Caco-2 (cell line): ENCODE results near the gene ANKS3. TPM values are rescaled to one million over a fixed set of nuclear protein-coding genes. Genes with fewer than 3 reads are reported as not detected.

Experiments used
- BruUV-seq: library from RNA; stranded (reverse); fragments of 400-500 nt; replicated peaks from 2 replicates; lab custom pipeline; 2021; lab: Mats Ljungman, UMichigan
- CTCF ChIA-PET: fragments of 300-600 bp; sonication (Branson Sonifier 250); formaldehyde crosslinking; loops from one replicate; lab custom pipeline; 2022; ENCODE audit warnings: antibody characterized with exemption; lab: Charles Lee
- POLR2A ChIA-PET: fragments of 300-600 bp; sonication (Branson Sonifier 250); formaldehyde crosslinking; loops from one replicate; lab custom pipeline; 2022; ENCODE audit warnings: antibody characterized with exemption; lab: Charles Lee
- DNase-seq, 2 experiments: peaks; one replicate each; pipeline versions ENCODE4 v3.0.0 to v3.0.0-alpha.2; 2020 to 2022
- H3K27me3 ChIP-seq: replicated peaks from 2 replicates; pipeline ENCODE4 v1.6.0; 2011; ENCODE audit warnings: low read length; ENCODE audit not compliant: control insufficient read depth, insufficient read depth
- H3K36me3 ChIP-seq: 2 replicates; pipeline ENCODE4 v1.5.1; 2011; ENCODE audit warnings: low read length; ENCODE audit not compliant: control insufficient read depth, insufficient read depth
- H3K4me1 ChIP-seq: fragments of 250-450 bp; sonication (Bioruptor Pico); 2 replicates; pipeline ENCODE4 v1.5.1; 2020; ENCODE audit warnings: mild to moderate bottlenecking
- H3K4me3 ChIP-seq: 2 replicates; pipeline ENCODE4 v1.5.1; 2011; ENCODE audit warnings: low read depth, mild to moderate bottlenecking, control low read depth, low read length
- H3K9me3 ChIP-seq: fragments of 250-450 bp; sonication (Bioruptor Pico); 2 replicates; pipeline ENCODE4 v1.5.1; 2020; ENCODE audit warnings: mild to moderate bottlenecking, moderate library complexity
- H3K27ac Mint-ChIP-seq: one replicate; pipeline ENCODE4 v1.8.0; 2022; ENCODE audit warnings: mixed read lengths; ENCODE audit not compliant: unreplicated experiment
- H3K27me3 Mint-ChIP-seq: one replicate; pipeline ENCODE4 v1.8.0; 2022; ENCODE audit warnings: mixed read lengths; ENCODE audit not compliant: insufficient read depth, unreplicated experiment
- H3K36me3 Mint-ChIP-seq: one replicate; pipeline ENCODE4 v1.8.0; 2022; ENCODE audit warnings: mild to moderate bottlenecking, mixed read lengths; ENCODE audit not compliant: insufficient read depth, unreplicated experiment
- H3K4me1 Mint-ChIP-seq: one replicate; pipeline ENCODE4 v1.8.0; 2022; ENCODE audit warnings: low read depth, mixed read lengths; ENCODE audit not compliant: unreplicated experiment
- H3K4me3 Mint-ChIP-seq: one replicate; pipeline ENCODE4 v1.8.0; 2022; ENCODE audit warnings: mild to moderate bottlenecking, moderate library complexity, mixed read lengths; ENCODE audit not compliant: unreplicated experiment
- H3K9me3 Mint-ChIP-seq: one replicate; pipeline ENCODE4 v1.8.0; 2022; ENCODE audit warnings: mixed read lengths; ENCODE audit not compliant: unreplicated experiment
- intact Hi-C: fragments of 100-400 bp; cut with micrococcal nuclease; formaldehyde crosslinking; loops from one replicate; pipeline ENCODE4 v1.10.0; 2022; ENCODE audit not compliant: unreplicated experiment
- total RNA-seq: library from RNA; stranded (reverse); gene quantifications from 2 replicates; pipeline ENCODE4 v1.2.3, GENCODE V29; 2022
- TF ChIP-seq, protein P1 (sequence below), 2 experiments: fragments of 200-600 bp in 1 of 2; IDR thresholded peaks; 1 replicate in 1 of 2; 2 replicates in 1 of 2; pipeline versions ENCODE4 v1.5.1 to v1.8.0; 2011 to 2022; ENCODE audit warnings: antibody characterized with exemption in 1 of 2, control low read depth in 1 of 2, inconsistent platforms in 1 of 2, low read depth in 1 of 2, low read length in 1 of 2, mild to moderate bottlenecking in 1 of 2, moderate library complexity in 1 of 2; ENCODE audit not compliant: insufficient read depth in 1 of 2, severe bottlenecking in 1 of 2, unreplicated experiment in 1 of 2

Gene ANKS3
- total RNA-seq, 1 experiment from 2014 or later = 28.1 TPM

DNA sequence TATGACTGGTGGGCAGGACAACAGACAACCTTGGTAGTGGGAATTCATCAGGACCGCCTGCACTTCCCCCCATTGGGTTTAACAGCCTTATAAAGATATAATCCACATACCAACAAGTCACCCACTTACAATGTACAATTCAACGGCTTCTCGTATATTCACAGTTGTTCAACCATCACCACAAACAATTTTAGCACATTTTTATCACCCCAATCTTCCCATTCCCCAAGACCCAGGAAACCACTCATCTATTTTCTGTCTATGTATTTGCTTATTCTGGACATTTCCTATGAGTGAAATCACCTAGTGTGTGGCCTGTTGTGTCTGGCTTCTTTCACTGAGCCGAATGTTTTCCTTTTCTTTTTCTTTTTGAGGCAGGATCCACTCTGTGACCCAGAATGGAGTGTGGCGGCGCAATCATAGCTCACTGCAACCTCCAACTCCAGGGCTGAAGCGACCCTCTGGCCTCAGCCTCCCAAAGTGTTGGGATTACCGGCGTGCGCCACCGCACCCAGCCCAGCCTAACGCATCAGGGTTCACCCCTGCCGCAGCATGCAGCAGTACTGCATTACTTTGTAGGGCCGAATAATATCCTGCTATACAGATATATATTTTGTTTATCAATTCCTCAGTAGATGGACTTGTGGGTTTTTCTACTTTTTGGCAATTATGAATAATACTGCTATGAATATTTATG, 10.9 kb downstream of the ANKS3 start:
- Histone ChIP-seq H3K4me1 (no peaks in the 10 kb centered on the region), H3K4me3 (no peak overlapping the region), H3K27me3 (no peaks in the 10 kb centered on the region), H3K36me3 (no peaks in the 10 kb centered on the region), H3K9me3 (no peaks in the 10 kb centered on the region)
- ChIA-PET POLR2A (interaction anchor here (1.4 kb wide), 1 partner anchor 11 kb away, joined by 3 read pairs; the partner anchor contains the start of genes ANKS3 and DNAAF8), CTCF (no interaction called here)
- Mint-ChIP-seq H3K27ac (no peak overlapping the region), H3K36me3 (peaks cover 16% of the 10 kb centered on the region), H3K4me3 (no peak overlapping the region), H3K27me3 (no peaks in the 10 kb centered on the region), H3K9me3 (no peaks in the 10 kb centered on the region), H3K4me1 (no peaks in the 10 kb centered on the region)
- TF ChIP-seq, protein P1, sequence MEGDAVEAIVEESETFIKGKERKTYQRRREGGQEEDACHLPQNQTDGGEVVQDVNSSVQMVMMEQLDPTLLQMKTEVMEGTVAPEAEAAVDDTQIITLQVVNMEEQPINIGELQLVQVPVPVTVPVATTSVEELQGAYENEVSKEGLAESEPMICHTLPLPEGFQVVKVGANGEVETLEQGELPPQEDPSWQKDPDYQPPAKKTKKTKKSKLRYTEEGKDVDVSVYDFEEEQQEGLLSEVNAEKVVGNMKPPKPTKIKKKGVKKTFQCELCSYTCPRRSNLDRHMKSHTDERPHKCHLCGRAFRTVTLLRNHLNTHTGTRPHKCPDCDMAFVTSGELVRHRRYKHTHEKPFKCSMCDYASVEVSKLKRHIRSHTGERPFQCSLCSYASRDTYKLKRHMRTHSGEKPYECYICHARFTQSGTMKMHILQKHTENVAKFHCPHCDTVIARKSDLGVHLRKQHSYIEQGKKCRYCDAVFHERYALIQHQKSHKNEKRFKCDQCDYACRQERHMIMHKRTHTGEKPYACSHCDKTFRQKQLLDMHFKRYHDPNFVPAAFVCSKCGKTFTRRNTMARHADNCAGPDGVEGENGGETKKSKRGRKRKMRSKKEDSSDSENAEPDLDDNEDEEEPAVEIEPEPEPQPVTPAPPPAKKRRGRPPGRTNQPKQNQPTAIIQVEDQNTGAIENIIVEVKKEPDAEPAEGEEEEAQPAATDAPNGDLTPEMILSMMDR (IDR thresholded peaks at IDR 0.05; ENCODE audit: insufficient read depth in 1 of 2, low read depth in 1 of 2, low read length in 1 of 2, severe bottlenecking in 1 of 2, unreplicated experiment in 1 of 2) = no peak
- no peak for DNase-seq
- intact Hi-C loops = no loop called here
- no TSS peak for BruUV-seq

DNA sequence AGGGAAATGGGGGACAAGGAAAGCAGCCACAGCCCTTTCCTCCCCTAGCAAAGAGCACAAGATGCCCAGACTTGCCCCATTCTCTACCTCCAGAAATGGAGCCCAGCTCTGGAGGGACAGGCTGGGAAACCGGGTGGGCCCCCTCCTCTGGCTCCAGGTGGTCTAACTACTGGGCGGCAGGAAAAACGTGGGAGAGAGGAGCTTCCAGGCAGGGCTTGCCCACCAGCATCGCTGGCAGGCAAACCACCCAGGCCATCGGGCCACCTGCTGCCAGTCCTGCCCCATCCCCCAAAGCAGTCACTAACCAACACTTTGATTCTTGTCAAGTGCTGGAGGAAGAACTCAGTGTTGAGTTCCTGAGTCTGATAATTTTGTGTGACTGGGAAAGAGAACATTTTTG, 15.6 kb downstream of the ANKS3 start:
- H3K36me3 ChIP-seq = no peaks in the 10 kb centered on the region
- H3K27ac Mint-ChIP-seq = no peak overlapping the region
- TF ChIP-seq, protein P1 (IDR thresholded peaks at IDR 0.05; ENCODE audit: insufficient read depth in 1 of 2, low read depth in 1 of 2, low read length in 1 of 2, severe bottlenecking in 1 of 2, unreplicated experiment in 1 of 2) = no peak
- intact Hi-C loops = no loop called here
- DNase-seq = no peak
- H3K27me3 ChIP-seq = no peaks in the 10 kb centered on the region
- no TSS peak for BruUV-seq
- no peaks in the 10 kb centered on the region for H3K4me1 Mint-ChIP-seq
- ChIA-PET CTCF (no interaction called here), POLR2A (no interaction called here)
- H3K27me3 Mint-ChIP-seq = no peaks in the 10 kb centered on the region
- H3K4me3 Mint-ChIP-seq = no peak overlapping the region
- no peaks in the 10 kb centered on the region for H3K4me1 ChIP-seq
- H3K4me3 ChIP-seq = no peak overlapping the region
- H3K9me3 Mint-ChIP-seq = no peaks in the 10 kb centered on the region
- H3K9me3 ChIP-seq = no peaks in the 10 kb centered on the region
- H3K36me3 Mint-ChIP-seq = peaks cover 18% of the 10 kb centered on the region

DNA sequence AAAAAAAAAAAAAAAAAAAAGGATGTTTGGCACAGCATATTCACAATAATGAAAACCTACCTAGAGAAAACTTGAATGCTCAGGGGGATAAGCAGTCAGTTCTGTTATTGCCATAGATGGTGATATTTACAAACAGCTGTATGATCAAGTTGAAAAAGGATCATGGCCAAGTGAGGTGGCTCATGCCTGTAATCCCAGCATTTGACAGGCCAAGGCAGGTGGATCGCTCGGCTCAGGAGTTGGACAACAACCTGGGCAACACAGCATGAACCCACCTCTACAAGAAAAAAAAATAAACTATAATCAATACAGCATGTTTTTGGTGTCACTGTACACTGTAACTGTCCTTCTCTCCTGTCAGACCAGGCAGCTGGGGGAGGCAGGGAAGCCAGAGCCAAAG, 19.1 kb downstream of the ANKS3 start:
- Mint-ChIP-seq H3K27ac (no peak overlapping the region), H3K36me3 (peaks cover 19% of the 10 kb centered on the region), H3K27me3 (no peaks in the 10 kb centered on the region), H3K4me3 (no peak overlapping the region), H3K4me1 (no peaks in the 10 kb centered on the region), H3K9me3 (no peaks in the 10 kb centered on the region)
- no peaks in the 10 kb centered on the region for H3K4me1 ChIP-seq
- no peak for DNase-seq
- no peaks in the 10 kb centered on the region for H3K9me3 ChIP-seq
- ChIA-PET POLR2A (no interaction called here), CTCF (no interaction called here)
- intact Hi-C loops = no loop called here
- no peaks in the 10 kb centered on the region for H3K36me3 ChIP-seq
- no TSS peak for BruUV-seq
- no peaks in the 10 kb centered on the region for H3K27me3 ChIP-seq
- no peak overlapping the region for H3K4me3 ChIP-seq
- TF ChIP-seq, protein P1 (IDR thresholded peaks at IDR 0.05; ENCODE audit: insufficient read depth in 1 of 2, low read depth in 1 of 2, low read length in 1 of 2, severe bottlenecking in 1 of 2, unreplicated experiment in 1 of 2) = no peak
